Erythroblast (primary cell): Measurements from ENCODE around the gene SERPINA1.

ENCODE experiments used
- DNase-seq, 2 experiments: peaks; one replicate each; lab custom pipeline; 2025; lab: John Stamatoyannopoulos, UW
- GATA1 ChIP-seq: IDR thresholded peaks from 2 replicates; pipeline ENCODE4 v1.6.1; 2011; ENCODE audit warnings: low read depth, mild to moderate bottlenecking, control low read depth, low read length, moderate library complexity
- POLR2A ChIP-seq: IDR thresholded peaks from 2 replicates; pipeline ENCODE4 v1.6.1; 2011; ENCODE audit warnings: mild to moderate bottlenecking, low read length

Gene SERPINA1

DNA sequence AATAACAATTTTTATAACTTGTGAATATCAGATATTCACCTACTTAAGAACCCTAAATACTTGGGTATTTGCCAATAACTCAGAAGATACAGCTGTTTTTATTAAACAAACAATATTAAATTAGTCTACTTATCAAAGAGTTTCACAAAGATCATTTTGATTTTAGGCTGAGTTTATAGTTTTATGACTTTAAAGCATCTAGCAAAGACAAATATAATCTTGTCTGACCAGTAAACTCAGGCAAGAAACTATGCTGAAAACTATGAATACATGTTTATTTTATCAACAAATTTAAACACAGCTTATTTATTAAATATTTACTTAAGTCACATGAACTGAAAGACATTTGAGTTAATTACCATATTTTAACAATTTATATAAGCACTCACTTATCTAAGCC is 18.5 kb upstream of the SERPINA1 start:
- no peak for TF ChIP-seq POLR2A
- no peak for TF ChIP-seq GATA1
- DNase-seq: no peak

DNA sequence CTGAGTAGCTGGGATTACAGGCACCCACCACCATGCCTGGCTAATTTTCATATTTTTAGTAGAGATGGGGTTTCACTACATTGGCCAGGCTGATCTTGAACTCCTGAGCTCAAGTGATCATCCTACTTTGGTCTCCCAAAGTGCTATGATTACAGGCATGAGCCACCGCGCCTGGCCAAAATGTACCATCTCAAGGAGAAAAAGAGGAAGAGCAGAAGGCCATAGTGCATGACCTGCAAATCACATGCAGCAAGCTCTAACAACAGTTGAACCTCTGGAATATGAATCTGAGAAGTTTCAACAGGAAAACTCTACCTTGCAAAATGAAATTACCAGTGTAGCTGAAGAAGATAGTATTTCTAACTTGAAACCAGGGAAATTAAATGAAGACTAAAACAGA is 17.1 kb upstream of the SERPINA1 start:
- DNase-seq: no peak
- TF ChIP-seq POLR2A: no peak
- no peak for TF ChIP-seq GATA1

DNA sequence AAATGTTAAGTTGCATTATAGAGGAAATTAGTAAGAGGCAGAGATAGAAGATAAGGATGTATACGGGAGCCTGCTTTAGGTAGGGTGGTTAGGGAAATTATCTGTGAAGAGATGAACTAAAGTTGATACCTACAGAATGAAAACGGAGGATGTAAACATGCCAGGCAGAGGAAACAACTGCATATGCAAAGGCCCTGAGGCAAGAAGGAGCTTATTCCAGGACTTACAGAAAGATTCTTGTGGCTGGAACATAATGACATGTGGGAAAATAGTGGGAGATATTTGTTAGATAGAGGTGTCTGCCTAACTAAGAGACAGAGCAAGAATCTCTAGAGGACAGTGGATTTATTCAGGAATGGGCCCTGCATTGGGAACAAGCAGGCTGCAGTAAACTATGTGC is 16.2 kb upstream of the SERPINA1 start:
- DNase-seq: no peak
- TF ChIP-seq POLR2A (no peak), GATA1 (no peak)

DNA sequence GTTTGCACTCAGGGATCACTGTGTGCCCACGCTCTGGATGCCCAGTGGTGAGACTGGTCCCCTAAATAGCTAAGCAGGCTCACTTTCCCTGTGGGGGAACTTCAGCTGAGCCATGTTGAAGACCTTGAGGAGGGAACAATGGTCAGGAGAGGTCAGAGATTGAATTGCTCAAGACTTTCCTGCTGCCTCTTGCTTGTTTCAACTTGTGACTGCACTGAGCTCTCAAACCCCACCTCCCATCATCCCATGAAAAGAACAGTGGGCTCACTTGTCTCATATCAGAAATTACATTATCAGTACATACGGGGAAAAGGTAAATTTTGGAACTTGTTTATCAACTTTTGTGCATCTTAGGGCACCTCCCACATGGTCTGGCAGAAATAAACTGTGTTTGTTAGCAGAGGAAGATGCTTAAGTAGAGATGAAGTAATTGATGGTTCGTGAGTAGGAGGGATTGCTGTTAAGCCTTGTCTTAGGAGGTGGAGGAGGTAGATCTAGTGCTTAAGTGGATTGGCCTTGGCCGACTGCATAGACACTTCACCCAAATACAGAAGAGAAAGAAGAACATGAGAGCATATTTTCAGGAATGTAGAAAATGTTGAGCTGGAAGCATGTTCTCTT is 15.0 kb upstream of the SERPINA1 start:
- TF ChIP-seq GATA1 (no peak), POLR2A (no peak)
- no peak for DNase-seq

DNA sequence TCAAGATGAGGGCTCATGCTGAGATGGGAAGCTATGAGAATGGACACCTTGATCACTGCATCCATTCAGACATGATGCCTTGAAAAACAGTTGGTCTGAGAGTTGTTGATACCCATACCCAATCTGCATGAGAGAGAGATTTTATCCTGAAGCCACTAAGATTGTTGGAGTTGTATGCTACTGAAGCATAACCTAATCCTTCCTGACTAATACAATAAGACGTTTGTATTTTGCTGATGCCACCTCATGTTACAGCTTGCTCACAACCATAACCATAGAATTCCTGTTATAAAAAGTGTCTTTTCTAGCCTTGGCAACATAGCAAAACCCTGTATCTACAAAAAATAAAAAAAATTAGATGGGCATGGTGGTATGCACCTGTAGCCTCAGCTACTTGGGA is 12.7 kb upstream of the SERPINA1 start:
- no peak for DNase-seq
- TF ChIP-seq POLR2A (no peak), GATA1 (no peak)

DNA sequence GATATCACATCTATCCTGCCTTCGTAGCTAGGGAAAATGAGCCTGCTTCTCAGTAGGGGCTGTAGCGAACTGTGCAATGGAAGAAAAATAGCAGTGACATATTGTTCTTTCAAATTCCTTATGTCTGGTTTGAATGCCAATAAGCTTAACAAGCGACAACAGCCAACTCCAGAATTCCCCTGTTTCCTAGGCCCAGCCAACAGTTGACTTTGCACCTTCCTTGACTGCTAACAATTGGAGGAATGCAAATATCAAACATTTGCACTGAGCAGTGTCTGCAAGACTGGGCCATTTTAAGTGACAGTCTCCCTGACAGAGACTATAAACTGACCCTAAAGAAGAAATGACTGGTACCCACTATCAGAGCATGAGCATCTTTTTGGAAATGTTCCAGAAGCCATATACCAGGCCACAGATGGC is 12.0 kb upstream of the SERPINA1 start:
- no peak for DNase-seq
- TF ChIP-seq POLR2A (no peak), GATA1 (no peak)

DNA sequence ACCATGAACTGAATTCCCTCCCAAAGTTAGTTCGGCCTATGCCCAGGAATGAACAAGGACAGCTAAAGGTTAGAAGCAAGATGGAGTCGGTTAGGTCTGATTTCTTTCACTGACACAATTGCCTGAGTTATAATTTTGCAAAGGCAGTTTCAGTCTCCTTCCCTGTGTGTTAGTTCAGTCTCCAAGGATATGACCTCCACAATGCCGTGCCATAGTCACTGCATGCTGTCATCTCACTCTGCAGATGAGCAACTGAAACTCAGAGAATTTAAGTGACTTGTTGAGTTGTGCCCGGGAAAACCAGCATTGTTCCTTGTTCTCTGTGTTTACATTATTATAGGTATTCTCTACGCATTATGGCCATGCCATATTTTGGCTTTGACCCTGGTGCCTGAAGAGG is 10.1 kb upstream of the SERPINA1 start:
- TF ChIP-seq GATA1 (no peak), POLR2A (no peak)
- DNase-seq: no peak

DNA sequence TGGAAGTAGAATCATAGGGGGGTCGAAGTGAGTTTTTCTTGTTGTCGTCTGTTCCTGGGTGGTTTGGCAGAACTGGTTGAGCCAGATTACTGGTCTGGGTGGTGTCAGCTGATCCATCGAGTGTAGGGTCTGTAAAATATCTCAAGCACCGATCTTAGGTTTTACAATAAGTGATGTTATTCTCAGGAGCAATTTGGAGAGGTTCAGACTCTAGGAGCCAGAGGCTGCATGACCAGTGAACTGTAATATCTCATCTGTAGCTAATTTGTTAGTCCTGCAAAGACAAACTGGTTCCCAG is 9.7 kb upstream of the SERPINA1 start:
- no peak for DNase-seq
- no peak for TF ChIP-seq GATA1
- TF ChIP-seq POLR2A: no peak

DNA sequence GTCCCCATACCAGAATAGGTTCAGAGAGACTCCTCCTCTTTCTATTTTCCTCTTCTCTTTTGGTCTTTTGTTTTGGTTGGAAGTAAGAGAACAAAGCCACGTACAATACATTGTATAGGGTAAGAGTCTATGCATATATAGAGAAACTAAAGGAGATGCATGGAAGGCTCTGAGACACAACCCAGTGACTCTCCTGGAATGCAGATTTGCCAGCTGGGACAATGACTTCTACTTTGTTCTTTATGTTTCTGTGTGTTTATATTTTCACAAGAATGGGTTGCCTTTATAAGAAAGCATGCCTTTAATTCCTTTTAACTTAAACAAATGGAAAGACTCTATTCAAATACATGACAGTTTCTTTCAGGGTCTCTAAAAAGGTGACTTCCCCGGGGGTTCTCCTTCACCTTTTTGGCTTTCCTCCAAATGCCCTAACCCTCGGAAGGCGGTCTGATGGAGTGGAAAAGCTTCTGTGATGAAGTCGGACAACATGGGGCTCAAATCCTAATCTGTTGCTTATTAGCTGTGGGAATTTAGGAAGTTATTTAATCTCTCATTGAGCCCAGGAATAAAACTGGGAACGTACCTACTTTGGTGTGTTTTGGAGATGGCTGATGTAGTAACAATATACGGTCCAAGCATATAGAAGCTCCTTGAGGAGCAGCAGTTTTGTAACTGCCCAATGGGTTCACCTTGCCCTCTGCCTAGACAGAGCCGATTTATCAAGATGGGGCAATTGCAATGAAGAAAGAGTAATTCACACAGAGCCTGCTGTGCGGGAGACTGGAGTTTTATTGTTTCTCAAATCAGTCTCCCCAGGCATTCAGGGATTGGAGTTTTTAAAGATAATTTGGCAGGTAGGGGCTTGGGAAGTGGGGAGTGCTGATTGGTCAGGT is 9.1 kb upstream of the SERPINA1 start:
- TF ChIP-seq GATA1 (no peak), POLR2A (no peak)
- no peak for DNase-seq

DNA sequence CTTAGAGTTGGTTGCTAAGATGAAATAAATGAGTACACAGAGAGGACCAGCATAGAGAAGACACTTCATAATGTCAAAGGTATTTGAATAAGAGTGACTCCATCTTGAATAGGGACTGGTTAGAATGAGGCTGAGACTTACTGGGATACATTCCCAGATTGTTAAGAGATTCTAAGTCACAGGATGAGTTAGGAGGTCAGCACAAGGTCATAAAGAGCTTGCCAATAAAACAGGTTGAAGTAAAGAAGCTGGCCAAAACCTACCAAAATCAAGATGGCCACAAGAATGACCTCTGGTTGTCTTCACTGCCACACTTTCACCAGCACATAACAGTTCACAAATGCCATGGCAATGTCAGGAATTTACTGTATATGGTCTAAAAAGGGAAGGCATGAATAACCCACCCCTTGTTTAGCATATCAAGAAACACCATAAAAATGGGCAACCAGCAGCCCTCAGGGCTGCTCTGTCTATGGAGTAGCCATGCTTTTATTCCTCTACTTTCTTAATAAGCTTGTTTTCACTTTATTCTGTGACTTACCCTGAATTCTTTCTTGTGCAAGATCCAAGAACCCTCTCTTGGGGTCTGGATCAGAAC is 8.3 kb upstream of the SERPINA1 start:
- no peak for TF ChIP-seq GATA1
- no peak for TF ChIP-seq POLR2A
- DNase-seq: no peak

DNA sequence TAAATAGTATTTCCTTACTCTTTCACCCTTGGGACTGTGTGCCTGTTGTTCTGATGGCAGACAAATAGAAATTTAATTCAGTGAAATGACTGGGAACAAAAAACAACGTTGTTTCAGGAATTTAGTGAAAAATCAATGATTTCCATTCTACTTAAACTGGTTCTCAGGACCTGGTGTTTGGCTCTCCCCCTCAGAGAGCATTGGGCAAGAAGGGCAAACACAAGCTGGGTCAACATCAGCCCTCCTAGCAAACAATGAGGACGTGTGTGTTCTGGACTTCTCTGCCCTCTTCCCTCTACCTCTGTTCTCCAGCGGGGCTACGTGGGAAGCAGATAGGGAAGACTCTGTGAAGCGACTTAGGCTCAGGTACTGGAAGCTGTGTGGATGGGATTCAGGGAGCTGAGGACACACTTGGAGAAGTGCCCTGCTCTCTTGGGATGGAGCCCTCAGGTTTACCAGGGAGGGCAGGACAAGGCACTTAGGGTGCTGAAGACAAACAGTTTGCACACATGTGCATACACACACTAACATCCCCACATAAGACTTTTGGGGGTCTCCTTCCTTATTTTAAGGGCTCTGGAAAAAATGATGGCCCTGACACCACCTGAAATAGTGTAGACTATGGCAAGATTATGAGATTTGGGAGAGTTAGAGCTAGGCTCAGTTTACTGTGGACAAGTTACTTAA is 7.6 kb upstream of the SERPINA1 start:
- DNase-seq: no peak
- TF ChIP-seq POLR2A (no peak), GATA1 (no peak)

DNA sequence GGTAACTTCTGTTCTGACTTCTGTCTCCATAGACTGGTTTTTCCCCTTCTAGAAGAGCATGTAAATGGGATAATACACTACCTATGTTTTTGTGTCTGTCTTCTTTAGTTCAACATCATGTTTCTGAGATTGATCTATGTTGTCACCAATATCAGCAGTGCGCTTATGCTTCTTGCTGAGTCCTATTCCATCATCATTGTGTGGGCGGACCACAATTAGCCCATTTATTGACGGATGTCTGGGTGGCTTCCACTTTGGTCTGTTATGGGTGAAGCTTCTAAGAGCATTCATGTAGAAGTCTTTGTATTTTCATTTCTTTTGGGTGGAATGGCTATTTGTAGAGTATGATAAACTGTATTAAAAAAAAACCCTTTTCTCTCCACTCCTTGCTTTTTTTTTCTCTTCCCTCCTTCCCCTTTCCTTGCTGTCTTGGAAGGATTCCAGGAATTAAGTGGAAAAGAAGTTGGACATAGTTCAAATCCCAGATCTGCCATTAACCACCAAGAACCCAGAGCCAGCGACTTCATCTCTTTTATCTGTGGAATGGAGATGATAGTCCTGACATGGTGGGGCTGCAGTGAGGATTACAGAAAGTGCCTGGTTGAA is 7.0 kb upstream of the SERPINA1 start:
- no peak for DNase-seq

DNA sequence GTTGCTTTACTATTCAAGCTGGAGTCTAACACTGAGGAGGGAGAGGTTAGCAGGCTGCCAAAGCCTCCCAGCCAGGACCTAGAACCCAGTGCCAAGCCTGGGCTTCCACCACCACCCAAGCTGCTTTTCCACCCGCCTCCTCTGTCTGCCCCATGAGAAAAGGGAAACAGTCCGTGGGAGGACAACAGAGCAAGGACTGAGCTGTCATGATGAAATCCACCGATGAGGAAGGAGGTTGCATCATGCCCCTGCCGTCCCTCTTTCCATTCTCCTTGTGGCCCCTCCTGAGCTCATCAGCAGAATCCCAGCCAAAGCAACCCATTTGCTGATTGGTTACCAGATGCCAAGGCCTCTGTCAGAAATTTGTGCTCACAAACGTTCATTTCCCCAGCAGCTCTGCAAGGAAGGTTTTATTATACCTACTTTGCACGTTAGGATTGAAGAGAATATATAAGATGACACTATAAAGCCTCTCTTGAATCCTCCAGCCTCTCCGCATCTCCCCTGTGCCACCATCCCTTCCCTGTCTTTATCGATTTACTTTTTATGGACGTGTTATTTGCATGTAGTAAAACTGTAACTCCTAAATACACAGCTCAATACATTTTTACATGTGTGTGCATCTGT is 6.3 kb upstream of the SERPINA1 start:
- DNase-seq: no peak
- TF ChIP-seq GATA1 (no peak), POLR2A (no peak)

More for the DNA sequence above, 7.0 kb upstream of the SERPINA1 start:
- TF ChIP-seq POLR2A (no peak), GATA1 (no peak)
